OCI-LY7 (cell line): ENCODE results near the gene NPDC1.

Experiments
- EZH2phosphoT487 ChIP-seq: fragments of 200-600 bp; sonication (generic); IDR thresholded peaks from 2 replicates; pipeline ENCODE4 v1.6.1; 2018; ENCODE audit warnings: low read depth, borderline replicate concordance, mild to moderate bottlenecking, mixed run types, antibody characterized with exemption, low read length, moderate library complexity, mixed read lengths
- TF ChIP-seq, protein P1 (sequence below): fragments of 200-600 bp; sonication (generic); conservative IDR thresholded peaks from 2 replicates; pipeline ENCODE4 v1.5.1; 2014; ENCODE audit warnings: mild to moderate bottlenecking, antibody characterized with exemption, low read length, moderate library complexity, mixed read lengths

DNA sequence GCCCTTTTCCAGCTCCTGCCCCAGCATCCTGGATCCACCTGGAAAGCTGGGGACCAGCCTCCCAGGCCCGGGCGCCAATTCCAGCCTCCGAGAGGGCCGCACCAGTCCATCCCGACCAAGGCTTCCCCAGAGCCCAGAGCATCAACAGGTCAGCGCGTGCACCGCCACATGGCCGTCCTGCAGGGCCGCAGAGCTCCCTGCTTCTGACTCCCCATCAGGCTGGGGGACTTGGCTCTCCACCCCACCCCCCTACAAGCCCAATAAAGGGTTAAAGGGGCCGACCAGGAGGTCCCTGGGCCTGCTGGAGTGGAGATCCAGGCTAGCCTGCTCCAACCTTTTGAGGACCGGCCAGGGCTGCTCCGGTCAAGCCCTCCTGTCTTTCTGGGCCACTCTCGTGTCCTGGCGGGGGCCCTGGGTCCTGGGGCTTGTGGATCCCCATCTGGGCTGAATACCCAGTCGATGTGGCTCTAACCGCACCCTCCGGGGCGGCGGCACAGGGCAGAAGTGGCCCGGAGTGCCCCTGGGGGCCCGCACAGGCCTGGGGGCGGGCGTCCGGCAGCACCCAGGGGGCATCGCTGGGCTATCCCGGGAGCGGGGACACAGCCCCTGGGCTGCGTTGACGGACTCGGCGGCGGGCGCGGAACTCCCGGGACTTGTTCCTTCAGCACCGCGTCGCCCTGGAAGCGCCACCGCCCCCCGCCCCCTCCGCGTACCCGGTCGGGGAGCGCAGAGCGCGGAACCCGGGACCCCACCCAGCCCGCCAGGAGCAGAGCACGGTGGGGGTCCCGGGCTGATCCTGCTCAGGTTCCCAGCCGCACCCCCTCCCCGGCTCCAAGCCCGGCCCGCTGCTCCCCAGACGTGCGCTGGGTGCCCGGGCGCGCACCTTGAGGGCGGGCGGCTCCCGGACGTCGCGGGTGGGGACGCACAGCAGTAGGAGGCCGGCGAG is 7.3 kb upstream of the NPDC1 start:
- TF ChIP-seq, protein P1, sequence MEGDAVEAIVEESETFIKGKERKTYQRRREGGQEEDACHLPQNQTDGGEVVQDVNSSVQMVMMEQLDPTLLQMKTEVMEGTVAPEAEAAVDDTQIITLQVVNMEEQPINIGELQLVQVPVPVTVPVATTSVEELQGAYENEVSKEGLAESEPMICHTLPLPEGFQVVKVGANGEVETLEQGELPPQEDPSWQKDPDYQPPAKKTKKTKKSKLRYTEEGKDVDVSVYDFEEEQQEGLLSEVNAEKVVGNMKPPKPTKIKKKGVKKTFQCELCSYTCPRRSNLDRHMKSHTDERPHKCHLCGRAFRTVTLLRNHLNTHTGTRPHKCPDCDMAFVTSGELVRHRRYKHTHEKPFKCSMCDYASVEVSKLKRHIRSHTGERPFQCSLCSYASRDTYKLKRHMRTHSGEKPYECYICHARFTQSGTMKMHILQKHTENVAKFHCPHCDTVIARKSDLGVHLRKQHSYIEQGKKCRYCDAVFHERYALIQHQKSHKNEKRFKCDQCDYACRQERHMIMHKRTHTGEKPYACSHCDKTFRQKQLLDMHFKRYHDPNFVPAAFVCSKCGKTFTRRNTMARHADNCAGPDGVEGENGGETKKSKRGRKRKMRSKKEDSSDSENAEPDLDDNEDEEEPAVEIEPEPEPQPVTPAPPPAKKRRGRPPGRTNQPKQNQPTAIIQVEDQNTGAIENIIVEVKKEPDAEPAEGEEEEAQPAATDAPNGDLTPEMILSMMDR = no peak
- no peak for TF ChIP-seq EZH2phosphoT487
